Stimulated activated CD8-positive, alpha-beta memory T cell treated with anti-CD3 and anti-CD28 coated beads, Interleukin-2, amount 100 ng/mL, for 48 hours (primary cell): ENCODE measurements around the gene ST6GAL1.
A peak's percentile ranks its signal among the peaks of the same experiment; 100 is the strongest.
"Not testable (repeated sequence)": the region's sequence is repeated elsewhere in the genome, so short reads cannot be mapped to it uniquely, and the experiment has no call there.

Experiments
- DNase-seq, 2 donors: peaks; one replicate each; pipeline ENCODE4 v3.0.0-alpha.2; 2020; ENCODE audit warnings: low read depth in 2 of 2

ST6GAL1 gene

GRCh38 chr3:187021748-187022402, 91.5 kb downstream of the ST6GAL1 start:
- no peak for DNase-seq

- DNase-seq: no peak
Measured at GRCh38 chr3:187022403-187023029, 92.2 kb downstream of the ST6GAL1 start.

- not testable (repeated sequence) for DNase-seq
Measured at GRCh38 chr3:187023340-187023739, 93.0 kb downstream of the ST6GAL1 start.

GRCh38 chr3:187024536-187025226, 94.4 kb downstream of the ST6GAL1 start:
- DNase-seq: no peak

GRCh38 chr3:187025254-187025655, 94.9 kb downstream of the ST6GAL1 start:
- peak in 1 of 2 donors; percentile 28 for DNase-seq

GRCh38 chr3:187025656-187026316, 95.5 kb downstream of the ST6GAL1 start:
- DNase-seq: no peak

- DNase-seq: no peak
Measured at GRCh38 chr3:187026317-187026670, 96.0 kb downstream of the ST6GAL1 start.

GRCh38 chr3:187027531-187028278, 97.4 kb downstream of the ST6GAL1 start:
- DNase-seq: no peak

GRCh38 chr3:187031934-187032333, 101.6 kb downstream of the ST6GAL1 start:
- no peak for DNase-seq

GRCh38 chr3:187036394-187036793, 106.1 kb downstream of the ST6GAL1 start:
- no peak for DNase-seq

- DNase-seq: no peak
Measured at GRCh38 chr3:187039100-187039722, 108.9 kb downstream of the ST6GAL1 start.

- DNase-seq: no peak
Measured at GRCh38 chr3:187039723-187040414, 109.5 kb downstream of the ST6GAL1 start.

GRCh38 chr3:187040516-187041361, 110.4 kb downstream of the ST6GAL1 start:
- no peak for DNase-seq

GRCh38 chr3:187041362-187042307, 111.3 kb downstream of the ST6GAL1 start:
- DNase-seq: no peak

- DNase-seq: no peak
Measured at GRCh38 chr3:187042346-187042745, 112.0 kb downstream of the ST6GAL1 start.

GRCh38 chr3:187042874-187043458, 112.6 kb downstream of the ST6GAL1 start:
- DNase-seq: no peak

GRCh38 chr3:187044206-187044605, 113.9 kb downstream of the ST6GAL1 start:
- DNase-seq: no peak

- no peak for DNase-seq
Measured at GRCh38 chr3:187044867-187045552, 114.7 kb downstream of the ST6GAL1 start.
